Activated CD4-positive, alpha-beta T cell treated with anti-CD3 and anti-CD28 coated beads, Interleukin-2, amount 10 ng/mL, durations not matched to agents 24 days and 14 days (primary cell): Measurements from ENCODE around the gene LRRC8C. TPM values are rescaled to one million over a fixed set of nuclear protein-coding genes. Genes with fewer than 3 reads are reported as not detected.

ENCODE experiments used
- DNase-seq: peaks from one replicate; pipeline ENCODE4 v3.0.0; 2022
- H3K27ac Mint-ChIP-seq: one replicate; pipeline ENCODE4 v1.8.0; 2022; ENCODE audit warnings: mild to moderate bottlenecking, mixed read lengths
- H3K27me3 Mint-ChIP-seq: one replicate; pipeline ENCODE4 v1.8.0; 2022; ENCODE audit warnings: mixed read lengths
- H3K36me3 Mint-ChIP-seq: one replicate; pipeline ENCODE4 v1.8.0; 2022; ENCODE audit warnings: low read depth, mild to moderate bottlenecking, mixed read lengths
- H3K4me1 Mint-ChIP-seq: one replicate; pipeline ENCODE4 v1.8.0; 2021; ENCODE audit warnings: mixed read lengths
- H3K4me3 Mint-ChIP-seq: one replicate; pipeline ENCODE4 v1.8.0; 2022; ENCODE audit warnings: mild to moderate bottlenecking, moderate library complexity, mixed read lengths
- H3K9me3 Mint-ChIP-seq: one replicate; pipeline ENCODE4 v1.8.0; 2021; ENCODE audit warnings: mixed read lengths
- intact Hi-C: fragments of 100-400 bp; cut with micrococcal nuclease; formaldehyde crosslinking; loops from one replicate; pipeline ENCODE4 v1.15.1; 2023
- total RNA-seq: library from RNA; stranded (reverse); gene quantifications from 2 replicates; pipeline ENCODE4 v1.2.3, GENCODE V29; 2022

Gene LRRC8C
- total RNA-seq, 1 donor from 2014 or later: 74.0 TPM

DNA sequence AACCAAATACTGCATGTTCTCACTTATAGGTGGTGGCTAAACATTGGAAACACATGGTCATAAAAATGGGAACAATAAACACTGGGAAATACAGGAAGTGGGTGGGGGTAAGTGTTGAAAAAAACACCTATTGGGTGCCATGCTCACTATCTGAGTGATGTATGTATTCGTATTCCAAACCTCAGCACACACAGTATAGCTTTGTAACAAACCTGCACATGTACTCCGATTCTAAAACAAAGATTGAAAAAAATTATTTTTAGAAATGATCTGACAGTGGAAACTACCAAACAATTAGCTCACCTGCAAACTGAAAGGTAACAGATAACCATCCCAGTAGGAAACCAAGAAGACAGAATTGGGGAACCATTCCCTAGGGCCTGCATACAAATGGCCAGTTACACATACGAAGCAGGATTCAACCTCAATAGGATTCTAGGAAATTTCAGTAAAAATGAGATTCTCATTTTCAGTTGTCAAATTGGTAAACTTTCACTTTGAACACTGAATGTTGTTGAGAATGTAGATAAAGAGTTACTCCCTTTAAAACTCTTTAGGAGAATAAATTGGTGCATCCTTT lies 99.8 kb downstream of the LRRC8C start:
- Mint-ChIP-seq H3K36me3 (peaks cover 34% of the 10 kb centered on the region), H3K9me3 (peaks cover 9% of the 10 kb centered on the region), H3K27me3 (no peaks in the 10 kb centered on the region), H3K4me1 (peaks cover 52% of the 10 kb centered on the region), H3K4me3 (peak overlapping the region; percentile 11), H3K27ac (peak overlapping the region; percentile 88)
- no peak for DNase-seq
- intact Hi-C loops: loop anchor here (1.0 to 10.0 kb wide), 2 partner anchors 13 to 688 kb away; no protein-coding TSS in a partner anchor

GRCh38 chr1:89733748-89734147 lies 100.8 kb downstream of the LRRC8C start:
- Mint-ChIP-seq H3K27ac (no peak overlapping the region), H3K4me3 (no peak overlapping the region), H3K27me3 (no peaks in the 10 kb centered on the region), H3K36me3 (peaks cover 26% of the 10 kb centered on the region), H3K9me3 (peaks cover 6% of the 10 kb centered on the region), H3K4me1 (peaks cover 48% of the 10 kb centered on the region)
- intact Hi-C loops: loop anchor here (10.0 kb wide), 1 partner anchor 689 kb away; no protein-coding TSS in a partner anchor
- no peak for DNase-seq

DNA sequence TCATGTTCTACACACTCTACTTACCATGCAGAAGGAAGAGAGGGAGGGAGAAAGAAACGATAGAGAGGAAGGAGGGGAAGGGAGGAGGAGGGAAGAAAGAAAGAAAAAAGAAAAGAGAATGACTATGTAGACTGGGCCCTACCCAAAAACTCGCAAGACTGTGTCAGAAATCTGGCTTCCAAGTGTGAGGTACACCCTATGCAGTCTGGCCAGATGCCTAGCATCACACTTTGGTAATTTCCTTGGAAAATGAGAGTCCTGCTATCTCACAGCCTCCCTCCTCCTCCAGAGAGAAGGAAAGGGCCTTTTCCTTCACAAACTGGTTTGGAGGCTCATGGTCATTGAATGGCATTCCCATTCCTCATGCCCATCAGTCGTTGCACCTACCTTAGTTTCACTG lies 101.5 kb downstream of the LRRC8C start:
- H3K27me3 Mint-ChIP-seq: no peaks in the 10 kb centered on the region
- no peaks in the 10 kb centered on the region for H3K9me3 Mint-ChIP-seq
- intact Hi-C loops: loop anchor here (10.0 kb wide), 1 partner anchor 690 kb away; no protein-coding TSS in a partner anchor
- H3K4me1 Mint-ChIP-seq: peaks cover 50% of the 10 kb centered on the region
- H3K27ac Mint-ChIP-seq: no peak overlapping the region
- DNase-seq: no peak
- no peak overlapping the region for H3K4me3 Mint-ChIP-seq
- peaks cover 20% of the 10 kb centered on the region for H3K36me3 Mint-ChIP-seq

GRCh38 chr1:89735479-89735878 lies 102.6 kb downstream of the LRRC8C start:
- H3K4me3 Mint-ChIP-seq: no peak overlapping the region

DNA sequence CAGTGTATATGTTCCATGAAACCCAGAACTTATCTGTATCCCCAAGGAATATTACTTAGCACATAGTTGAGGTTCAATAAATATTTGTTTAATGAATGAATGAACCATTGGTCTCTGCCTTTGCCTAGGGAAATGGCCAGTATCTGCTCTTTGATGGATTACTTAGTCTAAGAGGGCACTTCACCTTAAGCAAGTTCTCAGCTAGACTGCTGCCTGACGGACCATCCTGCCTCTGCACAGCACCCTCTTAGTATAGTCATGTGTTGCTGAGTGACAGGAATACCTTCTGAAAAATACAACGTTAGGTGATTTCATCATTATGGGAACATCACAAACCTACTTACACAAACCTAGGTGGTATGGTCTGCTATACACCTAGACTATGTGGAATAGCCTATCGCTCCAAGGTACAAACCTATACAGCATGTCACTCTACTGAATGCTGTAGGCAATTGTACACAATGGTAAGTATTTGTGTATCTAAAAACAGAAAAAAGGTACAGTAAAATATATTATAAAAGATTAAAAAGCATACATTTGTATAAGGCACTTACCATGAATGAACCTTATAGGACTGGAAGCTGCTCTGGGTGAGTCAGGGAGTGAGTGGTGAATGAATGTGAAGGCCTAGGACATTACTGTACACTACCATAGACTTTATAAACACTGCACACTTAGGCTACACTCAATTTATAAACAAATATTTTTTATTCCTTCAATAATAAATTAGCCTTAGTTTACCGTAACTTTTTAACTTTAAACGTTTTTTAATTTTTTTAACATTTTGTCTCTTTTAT lies 104.2 kb downstream of the LRRC8C start:
- Mint-ChIP-seq H3K4me3 (no peak overlapping the region), H3K27ac (no peak overlapping the region), H3K36me3 (peaks cover 21% of the 10 kb centered on the region), H3K9me3 (peaks cover 4% of the 10 kb centered on the region), H3K27me3 (no peaks in the 10 kb centered on the region), H3K4me1 (peaks cover 55% of the 10 kb centered on the region)
- DNase-seq: no peak
- intact Hi-C loops: loop anchor here (10.0 kb wide), 1 partner anchor 692 kb away; no protein-coding TSS in a partner anchor

More at GRCh38 chr1:89735479-89735878, 102.6 kb downstream of the LRRC8C start:
- Mint-ChIP-seq H3K36me3 (peaks cover 20% of the 10 kb centered on the region), H3K27me3 (no peaks in the 10 kb centered on the region), H3K9me3 (no peaks in the 10 kb centered on the region), H3K27ac (no peak overlapping the region), H3K4me1 (peaks cover 60% of the 10 kb centered on the region)
- no peak for DNase-seq
- intact Hi-C loops: loop anchor here (10.0 kb wide), 1 partner anchor 691 kb away; no protein-coding TSS in a partner anchor

DNA sequence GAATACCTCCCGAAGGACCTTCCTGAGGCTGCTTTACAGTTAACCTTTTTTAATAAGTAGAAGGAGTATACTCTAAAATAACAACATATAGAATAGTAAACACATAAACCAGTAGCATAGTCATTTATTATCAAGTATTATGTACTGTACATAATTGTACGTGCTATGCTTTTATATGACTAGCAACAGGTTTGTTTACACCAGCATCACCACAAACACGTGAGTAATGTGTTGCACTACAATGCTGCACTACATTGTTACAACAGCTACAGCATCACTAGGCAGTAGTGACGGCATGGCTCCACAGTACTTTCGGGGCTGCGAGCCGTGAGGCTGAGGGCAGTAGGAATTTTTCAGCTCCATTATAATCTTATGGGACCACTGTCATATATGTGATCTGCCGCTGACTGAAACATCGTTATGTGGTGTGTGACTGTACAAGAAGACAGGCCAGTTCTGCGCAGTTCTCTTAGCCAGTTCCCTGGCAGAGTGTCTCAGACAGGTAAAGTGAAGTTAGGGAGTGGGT lies 105.1 kb downstream of the LRRC8C start:
- peaks cover 4% of the 10 kb centered on the region for H3K9me3 Mint-ChIP-seq
- intact Hi-C loops: loop anchor here (2.0 to 10.0 kb wide), 3 partner anchors 19 to 693 kb away; no protein-coding TSS in a partner anchor
- H3K27ac Mint-ChIP-seq: peak overlapping the region; percentile 67

GRCh38 chr1:89739013-89739843 lies 106.3 kb downstream of the LRRC8C start:
- H3K27ac Mint-ChIP-seq: peak overlapping the region; percentile 94
- peak overlapping the region; percentile 78 for H3K4me3 Mint-ChIP-seq
- H3K27me3 Mint-ChIP-seq: no peaks in the 10 kb centered on the region
- H3K9me3 Mint-ChIP-seq: peaks cover 4% of the 10 kb centered on the region
- H3K36me3 Mint-ChIP-seq: peaks cover 30% of the 10 kb centered on the region
- intact Hi-C loops: loop anchor here (1.0 to 10.0 kb wide), 4 partner anchors 15 to 694 kb away; no protein-coding TSS in a partner anchor
- DNase-seq: peak; percentile 76
- H3K4me1 Mint-ChIP-seq: peaks cover 40% of the 10 kb centered on the region

More for the DNA sequence above, 105.1 kb downstream of the LRRC8C start:
- peaks cover 23% of the 10 kb centered on the region for H3K36me3 Mint-ChIP-seq
- DNase-seq: no peak
- H3K4me1 Mint-ChIP-seq: peaks cover 48% of the 10 kb centered on the region
- H3K27me3 Mint-ChIP-seq: no peaks in the 10 kb centered on the region
- peak overlapping the region; percentile 48 for H3K4me3 Mint-ChIP-seq

DNA sequence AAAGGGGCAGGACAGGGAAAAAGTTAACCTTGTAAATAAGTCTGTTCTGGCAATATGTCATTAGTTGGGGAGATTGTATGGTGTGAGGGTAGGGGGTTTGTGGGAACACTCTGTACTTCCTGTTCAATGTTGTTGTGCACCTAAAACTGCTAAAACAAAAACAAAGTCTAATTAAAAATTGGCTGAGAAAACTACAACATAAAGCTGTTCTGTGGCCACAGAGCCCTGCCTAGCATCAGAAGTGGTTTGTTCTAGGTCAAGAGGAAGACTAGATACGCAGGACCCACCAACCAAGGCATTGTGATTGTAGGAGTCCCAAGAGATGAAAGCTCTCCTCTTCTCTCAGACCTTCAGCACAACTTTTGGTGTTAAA lies 106.9 kb downstream of the LRRC8C start:
- Mint-ChIP-seq H3K27me3 (no peaks in the 10 kb centered on the region), H3K36me3 (peaks cover 28% of the 10 kb centered on the region), H3K27ac (peak overlapping the region; percentile 94), H3K9me3 (peaks cover 4% of the 10 kb centered on the region), H3K4me3 (peak overlapping the region; percentile 78), H3K4me1 (peaks cover 39% of the 10 kb centered on the region)
- no peak for DNase-seq
- intact Hi-C loops: loop anchor here (1.0 to 10.0 kb wide), 4 partner anchors 16 to 695 kb away; no protein-coding TSS in a partner anchor

GRCh38 chr1:89743788-89744187 lies 110.9 kb downstream of the LRRC8C start:
- Mint-ChIP-seq H3K27me3 (no peaks in the 10 kb centered on the region), H3K4me1 (peaks cover 46% of the 10 kb centered on the region), H3K4me3 (no peak overlapping the region), H3K36me3 (peaks cover 35% of the 10 kb centered on the region), H3K9me3 (peaks cover 12% of the 10 kb centered on the region), H3K27ac (no peak overlapping the region)
- DNase-seq: no peak
- intact Hi-C loops: no loop called here

DNA sequence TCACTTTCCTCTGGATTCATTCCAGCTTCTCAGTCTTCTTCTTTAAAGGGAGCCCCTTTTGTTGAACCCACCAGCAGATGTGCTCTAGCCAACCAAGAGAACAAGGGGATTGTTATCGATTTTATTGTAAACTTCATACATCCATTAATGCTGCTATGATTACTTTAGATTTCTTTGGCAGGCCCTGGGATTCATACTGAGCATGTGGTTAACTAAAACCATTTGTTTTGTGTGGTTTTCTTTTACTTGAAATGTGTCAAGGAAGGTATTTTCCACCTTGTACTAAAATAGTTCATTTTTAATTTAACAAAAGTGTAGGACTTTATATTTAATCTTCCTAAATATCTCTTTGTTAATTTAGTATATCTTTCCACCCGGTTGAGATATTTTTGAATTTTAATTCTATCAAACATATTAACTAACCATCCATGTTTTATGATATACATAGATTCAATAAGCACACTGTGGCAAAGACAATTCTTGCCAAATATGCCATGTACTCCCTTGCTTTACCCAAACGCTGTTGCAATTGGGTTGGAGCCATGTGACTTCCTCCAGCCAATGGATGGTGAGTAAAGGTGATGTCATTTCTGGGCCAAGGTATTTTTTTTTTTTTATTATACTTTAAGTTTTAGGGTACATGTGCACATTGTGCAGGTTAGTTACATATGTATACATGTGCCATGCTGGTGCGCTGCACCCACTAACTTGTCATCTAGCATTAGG lies 113.7 kb downstream of the LRRC8C start:
- Mint-ChIP-seq H3K4me3 (peak overlapping the region; percentile 57), H3K4me1 (peaks cover 22% of the 10 kb centered on the region), H3K27me3 (no peaks in the 10 kb centered on the region), H3K27ac (peak overlapping the region; percentile 86), H3K36me3 (peaks cover 28% of the 10 kb centered on the region), H3K9me3 (peaks cover 8% of the 10 kb centered on the region)
- DNase-seq: no peak
- intact Hi-C loops: loop anchor here (1.0 to 2.0 kb wide), 2 partner anchors 20 to 27 kb away; no protein-coding TSS in a partner anchor

GRCh38 chr1:89753761-89754160 lies 120.8 kb downstream of the LRRC8C start:
- Mint-ChIP-seq H3K27me3 (no peaks in the 10 kb centered on the region), H3K36me3 (peaks cover 8% of the 10 kb centered on the region), H3K4me1 (peaks cover 50% of the 10 kb centered on the region), H3K27ac (peak overlapping the region; percentile 45), H3K4me3 (peak overlapping the region; percentile 6), H3K9me3 (no peaks in the 10 kb centered on the region)
- intact Hi-C loops: no loop called here
- DNase-seq: peak; percentile 56

- intact Hi-C loops: no loop called here
- no peaks in the 10 kb centered on the region for H3K27me3 Mint-ChIP-seq
- H3K4me1 Mint-ChIP-seq: peaks cover 58% of the 10 kb centered on the region
- peak; percentile 64 for DNase-seq
- H3K9me3 Mint-ChIP-seq: no peaks in the 10 kb centered on the region
- peaks cover 12% of the 10 kb centered on the region for H3K36me3 Mint-ChIP-seq
- peak overlapping the region; percentile 45 for H3K27ac Mint-ChIP-seq
- H3K4me3 Mint-ChIP-seq: peak overlapping the region; percentile 6
Observed at GRCh38 chr1:89754518-89754917, 121.6 kb downstream of the LRRC8C start.
